Forelimb muscle (tissue), 1 donor: ENCODE results near the gene LTBP1. TPM values are rescaled to one million over a fixed set of nuclear protein-coding genes. Genes with fewer than 3 reads are reported as not detected.
"Not testable (repeated sequence)": the region's sequence is repeated elsewhere in the genome, so short reads cannot be mapped to it uniquely, and the experiment has no call there.

Source experiments
- DNase-seq: peaks from one replicate; pipeline ENCODE4 v3.0.0-alpha.2; 2013; ENCODE audit warnings: low read depth
- polyA plus RNA-seq: library from polyadenylated mRNA; unstranded; fragments of 120-200 nt; gene quantifications from one replicate; pipeline ENCODE4 v1.2.1, GENCODE V29; 2013; ENCODE audit not compliant: insufficient read length

The LTBP1 gene
- polyA plus RNA-seq, 1 donor = 51.1 TPM

GRCh38 chr2:33342705-33343104, 396.0 kb downstream of the LTBP1 start:
- no peak for DNase-seq

GRCh38 chr2:33343387-33343895, 396.7 kb downstream of the LTBP1 start:
- DNase-seq = no peak

GRCh38 chr2:33344230-33344629, 397.5 kb downstream of the LTBP1 start:
- no peak for DNase-seq

- DNase-seq = no peak
These were observed 401.1 kb downstream of the LTBP1 start for GRCh38 chr2:33347856-33348255.

- no peak for DNase-seq
These were observed 403.9 kb downstream of the LTBP1 start for GRCh38 chr2:33350632-33351031.

GRCh38 chr2:33351781-33352180, 405.0 kb downstream of the LTBP1 start:
- no peak for DNase-seq

GRCh38 chr2:33354981-33355380, 408.2 kb downstream of the LTBP1 start:
- DNase-seq = no peak

GRCh38 chr2:33358878-33359277, 412.1 kb downstream of the LTBP1 start:
- no peak for DNase-seq

GRCh38 chr2:33363325-33364298, 416.9 kb downstream of the LTBP1 start:
- DNase-seq = no peak

- DNase-seq = no peak
These were observed 418.7 kb downstream of the LTBP1 start for GRCh38 chr2:33365264-33365970.

- no peak for DNase-seq
These were observed 419.7 kb downstream of the LTBP1 start for GRCh38 chr2:33366473-33366872.

GRCh38 chr2:33368524-33368923, 421.8 kb downstream of the LTBP1 start:
- not testable (repeated sequence) for DNase-seq

- DNase-seq = no peak
These were observed 422.4 kb downstream of the LTBP1 start for GRCh38 chr2:33369191-33369590.

- no peak for DNase-seq
These were observed 424.0 kb downstream of the LTBP1 start for GRCh38 chr2:33370636-33371265.

- no peak for DNase-seq
These were observed 424.7 kb downstream of the LTBP1 start for GRCh38 chr2:33371304-33372090.

GRCh38 chr2:33372940-33373553, 426.3 kb downstream of the LTBP1 start:
- no peak for DNase-seq

GRCh38 chr2:33373986-33374385, 427.2 kb downstream of the LTBP1 start:
- DNase-seq = no peak

- no peak for DNase-seq
These were observed 428.3 kb downstream of the LTBP1 start for GRCh38 chr2:33375054-33375453.

- DNase-seq = no peak
These were observed 430.3 kb downstream of the LTBP1 start for GRCh38 chr2:33377048-33377447.

GRCh38 chr2:33378556-33379210, 431.9 kb downstream of the LTBP1 start:
- no peak for DNase-seq
